ENCODE results near the gene C6orf132.

C6orf132 gene

DNA sequence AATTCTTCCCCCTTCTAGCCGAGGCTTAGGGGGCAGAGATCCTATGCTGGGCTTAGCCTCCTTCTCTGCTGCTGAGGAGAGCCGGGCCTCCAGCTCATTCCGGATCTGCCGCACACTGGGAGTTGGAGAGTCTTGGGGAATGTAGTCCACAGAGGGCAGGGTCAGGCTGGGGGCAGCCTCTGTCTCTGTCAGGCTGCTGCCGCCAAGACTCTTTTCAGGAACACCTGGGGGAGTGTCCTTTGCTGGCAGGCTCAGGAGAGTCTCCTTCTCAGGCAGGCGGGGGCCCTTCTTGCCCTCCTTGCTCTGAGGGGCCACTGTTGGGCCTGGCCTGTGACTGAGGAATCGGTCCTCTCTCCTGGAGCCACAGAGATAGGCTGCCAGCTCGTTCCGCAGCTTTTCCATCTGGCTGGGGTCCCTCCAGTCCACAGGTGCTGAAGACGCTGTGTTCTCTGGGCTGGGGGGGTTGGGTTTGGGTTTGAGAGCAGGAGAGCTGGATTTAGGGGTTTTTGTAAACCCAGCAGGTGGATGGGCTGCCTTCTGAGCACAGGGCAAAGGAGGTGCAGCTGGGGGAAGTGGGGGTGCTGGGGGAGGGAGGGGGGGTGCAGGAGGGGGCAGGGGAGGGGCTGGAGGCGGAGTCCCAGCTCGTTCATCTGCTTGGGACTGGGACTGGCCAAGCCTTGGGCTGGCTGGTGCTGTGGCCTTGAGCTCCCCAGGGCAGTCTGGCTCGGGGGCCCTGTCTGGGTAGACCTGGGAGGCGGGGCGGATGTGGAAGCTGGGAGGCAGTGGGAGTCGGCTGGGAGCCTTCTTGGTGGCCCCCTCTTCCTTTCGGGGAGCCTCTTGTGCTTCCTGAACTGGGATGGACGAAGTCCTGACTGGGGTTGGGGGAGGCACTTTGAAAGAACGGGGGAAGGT is 36.1 kb downstream of the C6orf132 start:
- peaks cover 0 to 5% (median 0%) of the 10 kb centered on the region in 5 donors for H3K9me3 ChIP-seq (ENCODE audit: control insufficient read depth in 5 of 5, low read length in 5 of 5)
- H3K27ac ChIP-seq (ENCODE audit: low read depth, low read length) = no peak overlapping the region
- peaks cover 0 to 11% (median 0%) of the 10 kb centered on the region in 5 donors for H3K27me3 ChIP-seq (ENCODE audit: control insufficient read depth in 5 of 5, insufficient read depth in 4 of 5, low read length in 5 of 5)
- H3K4me3 ChIP-seq (ENCODE audit: low read depth in 1 of 5, low read length in 5 of 5) = no peak overlapping the region
- no peaks in the 10 kb centered on the region for H3K36me3 ChIP-seq (ENCODE audit: control insufficient read depth in 5 of 5, insufficient read depth in 5 of 5, low read length in 5 of 5)
- peaks cover 0 to 21% (median 19%) of the 10 kb centered on the region in 5 donors for H3K4me1 ChIP-seq (ENCODE audit: control insufficient read depth in 5 of 5, insufficient read depth in 5 of 5, low read length in 5 of 5)
- H3K9ac ChIP-seq (ENCODE audit: low read length in 5 of 5) = no peak overlapping the region

GRCh38 chr6:42105709-42106108 is 36.7 kb downstream of the C6orf132 start:
- H3K4me3 ChIP-seq (ENCODE audit: low read depth in 1 of 5, low read length in 5 of 5) = no peak overlapping the region
- peaks cover 0 to 24% (median 19%) of the 10 kb centered on the region in 5 donors for H3K4me1 ChIP-seq (ENCODE audit: control insufficient read depth in 5 of 5, insufficient read depth in 5 of 5, low read length in 5 of 5)
- H3K27ac ChIP-seq (ENCODE audit: low read depth, low read length) = no peak overlapping the region
- peaks cover 0 to 4% (median 0%) of the 10 kb centered on the region in 5 donors for H3K9me3 ChIP-seq (ENCODE audit: control insufficient read depth in 5 of 5, low read length in 5 of 5)
- H3K27me3 ChIP-seq (ENCODE audit: control insufficient read depth in 5 of 5, insufficient read depth in 4 of 5, low read length in 5 of 5) = peaks cover 0 to 11% (median 0%) of the 10 kb centered on the region in 5 donors
- H3K9ac ChIP-seq (ENCODE audit: low read length in 5 of 5) = no peak overlapping the region
- H3K36me3 ChIP-seq (ENCODE audit: control insufficient read depth in 5 of 5, insufficient read depth in 5 of 5, low read length in 5 of 5) = no peaks in the 10 kb centered on the region

GRCh38 chr6:42105156-42105648 is 37.2 kb downstream of the C6orf132 start:
- Histone ChIP-seq H3K27me3 (ENCODE audit: control insufficient read depth in 5 of 5, insufficient read depth in 4 of 5, low read length in 5 of 5) (peaks cover 0 to 11% (median 0%) of the 10 kb centered on the region in 5 donors), H3K4me1 (ENCODE audit: control insufficient read depth in 5 of 5, insufficient read depth in 5 of 5, low read length in 5 of 5) (peaks cover 0 to 24% (median 19%) of the 10 kb centered on the region in 5 donors), H3K9me3 (ENCODE audit: control insufficient read depth in 5 of 5, low read length in 5 of 5) (no peaks in the 10 kb centered on the region), H3K36me3 (ENCODE audit: control insufficient read depth in 5 of 5, insufficient read depth in 5 of 5, low read length in 5 of 5) (no peaks in the 10 kb centered on the region), H3K9ac (ENCODE audit: low read length in 5 of 5) (peak overlapping the region in 2 of 5 donors; percentile 57 to 68), H3K27ac (ENCODE audit: low read depth, low read length) (no peak overlapping the region), H3K4me3 (ENCODE audit: low read depth in 1 of 5, low read length in 5 of 5) (peak overlapping the region in 2 of 5 donors; percentile 53 to 74)

DNA sequence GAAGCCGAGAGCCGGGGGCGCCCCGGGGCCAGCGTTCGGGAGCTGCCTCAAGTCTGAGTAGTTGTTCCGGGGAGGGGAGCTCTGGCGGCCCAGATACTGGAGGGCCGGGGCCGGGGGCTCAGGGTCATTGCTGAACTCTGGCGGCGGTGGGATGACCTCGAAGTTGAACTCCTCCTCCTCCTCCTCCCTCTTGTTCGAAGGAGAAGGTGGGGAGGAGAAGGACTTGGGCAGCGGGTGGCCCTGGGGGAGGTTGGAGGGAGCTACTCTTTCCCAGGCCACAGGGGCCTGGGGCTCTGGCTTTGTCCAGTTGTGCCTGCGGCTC is 37.7 kb downstream of the C6orf132 start:
- Histone ChIP-seq H3K4me3 (ENCODE audit: low read depth in 1 of 5, low read length in 5 of 5) (peak overlapping the region in 4 of 5 donors; percentile 53 to 74 (median 62)), H3K9me3 (ENCODE audit: control insufficient read depth in 5 of 5, low read length in 5 of 5) (no peaks in the 10 kb centered on the region), H3K27me3 (ENCODE audit: control insufficient read depth in 5 of 5, insufficient read depth in 4 of 5, low read length in 5 of 5) (peaks cover 0 to 11% (median 0%) of the 10 kb centered on the region in 5 donors), H3K9ac (ENCODE audit: low read length in 5 of 5) (peak overlapping the region in 3 of 5 donors; percentile 41 to 68 (median 57)), H3K36me3 (ENCODE audit: control insufficient read depth in 5 of 5, insufficient read depth in 5 of 5, low read length in 5 of 5) (no peaks in the 10 kb centered on the region), H3K27ac (ENCODE audit: low read depth, low read length) (no peak overlapping the region), H3K4me1 (ENCODE audit: control insufficient read depth in 5 of 5, insufficient read depth in 5 of 5, low read length in 5 of 5) (peaks cover 0 to 24% (median 19%) of the 10 kb centered on the region in 5 donors)

- Histone ChIP-seq H3K27me3 (ENCODE audit: control insufficient read depth in 5 of 5, insufficient read depth in 4 of 5, low read length in 5 of 5) (peaks cover 0 to 11% (median 0%) of the 10 kb centered on the region in 5 donors), H3K27ac (ENCODE audit: low read depth, low read length) (no peak overlapping the region), H3K9me3 (ENCODE audit: control insufficient read depth in 5 of 5, low read length in 5 of 5) (no peaks in the 10 kb centered on the region), H3K4me1 (ENCODE audit: control insufficient read depth in 5 of 5, insufficient read depth in 5 of 5, low read length in 5 of 5) (peaks cover 0 to 27% (median 19%) of the 10 kb centered on the region in 5 donors), H3K4me3 (ENCODE audit: low read depth in 1 of 5, low read length in 5 of 5) (peak overlapping the region; percentile 53 to 74 (median 61)), H3K36me3 (ENCODE audit: control insufficient read depth in 5 of 5, insufficient read depth in 5 of 5, low read length in 5 of 5) (no peaks in the 10 kb centered on the region), H3K9ac (ENCODE audit: low read length in 5 of 5) (peak overlapping the region in 4 of 5 donors; percentile 21 to 68 (median 49))
Observed at GRCh38 chr6:42104095-42104803, 38.2 kb downstream of the C6orf132 start.

- Histone ChIP-seq H3K9ac (ENCODE audit: low read length in 5 of 5) (peak overlapping the region in 4 of 5 donors; percentile 21 to 68 (median 49)), H3K4me3 (ENCODE audit: low read depth in 1 of 5, low read length in 5 of 5) (peak overlapping the region in 4 of 5 donors; percentile 53 to 74 (median 64)), H3K27ac (ENCODE audit: low read depth, low read length) (no peak overlapping the region), H3K4me1 (ENCODE audit: control insufficient read depth in 5 of 5, insufficient read depth in 5 of 5, low read length in 5 of 5) (peaks cover 0 to 30% (median 19%) of the 10 kb centered on the region in 5 donors), H3K36me3 (ENCODE audit: control insufficient read depth in 5 of 5, insufficient read depth in 5 of 5, low read length in 5 of 5) (no peaks in the 10 kb centered on the region), H3K9me3 (ENCODE audit: control insufficient read depth in 5 of 5, low read length in 5 of 5) (no peaks in the 10 kb centered on the region), H3K27me3 (ENCODE audit: control insufficient read depth in 5 of 5, insufficient read depth in 4 of 5, low read length in 5 of 5) (peaks cover 0 to 11% (median 0%) of the 10 kb centered on the region in 5 donors)
Observed at GRCh38 chr6:42103753-42104094, 38.7 kb downstream of the C6orf132 start.

GRCh38 chr6:42103216-42103615 is 39.2 kb downstream of the C6orf132 start:
- Histone ChIP-seq H3K4me1 (ENCODE audit: control insufficient read depth in 5 of 5, insufficient read depth in 5 of 5, low read length in 5 of 5) (peaks cover 0 to 30% (median 19%) of the 10 kb centered on the region in 5 donors), H3K36me3 (ENCODE audit: control insufficient read depth in 5 of 5, insufficient read depth in 5 of 5, low read length in 5 of 5) (no peaks in the 10 kb centered on the region), H3K27ac (ENCODE audit: low read depth, low read length) (no peak overlapping the region), H3K9me3 (ENCODE audit: control insufficient read depth in 5 of 5, low read length in 5 of 5) (no peaks in the 10 kb centered on the region), H3K4me3 (ENCODE audit: low read depth in 1 of 5, low read length in 5 of 5) (no peak overlapping the region), H3K9ac (ENCODE audit: low read length in 5 of 5) (peak overlapping the region in 1 of 5 donors; percentile 21), H3K27me3 (ENCODE audit: control insufficient read depth in 5 of 5, insufficient read depth in 4 of 5, low read length in 5 of 5) (peaks cover 0 to 7% (median 0%) of the 10 kb centered on the region in 5 donors)

DNA sequence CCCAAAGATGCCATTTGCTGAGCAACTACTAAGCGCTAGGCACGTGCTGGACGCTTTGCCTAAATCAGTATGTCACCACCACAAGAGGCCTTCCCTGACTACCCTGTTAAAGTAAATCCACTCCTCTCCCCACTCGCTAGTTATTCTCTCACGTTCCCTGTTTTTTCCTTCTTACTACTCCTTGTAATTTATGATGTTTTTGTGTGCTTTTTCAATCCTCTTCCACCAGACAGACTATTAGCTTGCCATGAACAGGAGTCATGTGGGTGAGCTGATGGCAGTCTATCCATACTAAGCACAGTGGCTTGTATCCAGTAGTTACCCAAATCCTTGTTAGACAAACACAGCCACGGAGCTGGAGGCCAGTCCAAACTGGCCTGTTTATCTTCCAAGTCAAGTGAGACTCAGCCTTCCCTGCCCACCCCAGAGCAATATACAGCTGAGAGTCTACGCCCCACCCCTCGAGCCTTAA is 41.2 kb downstream of the C6orf132 start:
- H3K27ac ChIP-seq (ENCODE audit: low read depth, low read length) = no peak overlapping the region
- peaks cover 0 to 30% (median 19%) of the 10 kb centered on the region in 5 donors for H3K4me1 ChIP-seq (ENCODE audit: control insufficient read depth in 5 of 5, insufficient read depth in 5 of 5, low read length in 5 of 5)
- no peaks in the 10 kb centered on the region for H3K9me3 ChIP-seq (ENCODE audit: control insufficient read depth in 5 of 5, low read length in 5 of 5)
- H3K27me3 ChIP-seq (ENCODE audit: control insufficient read depth in 5 of 5, insufficient read depth in 4 of 5, low read length in 5 of 5) = peaks cover 0 to 7% (median 0%) of the 10 kb centered on the region in 5 donors
- no peak overlapping the region for H3K9ac ChIP-seq (ENCODE audit: low read length in 5 of 5)
- H3K4me3 ChIP-seq (ENCODE audit: low read depth in 1 of 5, low read length in 5 of 5) = no peak overlapping the region
- H3K36me3 ChIP-seq (ENCODE audit: control insufficient read depth in 5 of 5, insufficient read depth in 5 of 5, low read length in 5 of 5) = no peaks in the 10 kb centered on the region

DNA sequence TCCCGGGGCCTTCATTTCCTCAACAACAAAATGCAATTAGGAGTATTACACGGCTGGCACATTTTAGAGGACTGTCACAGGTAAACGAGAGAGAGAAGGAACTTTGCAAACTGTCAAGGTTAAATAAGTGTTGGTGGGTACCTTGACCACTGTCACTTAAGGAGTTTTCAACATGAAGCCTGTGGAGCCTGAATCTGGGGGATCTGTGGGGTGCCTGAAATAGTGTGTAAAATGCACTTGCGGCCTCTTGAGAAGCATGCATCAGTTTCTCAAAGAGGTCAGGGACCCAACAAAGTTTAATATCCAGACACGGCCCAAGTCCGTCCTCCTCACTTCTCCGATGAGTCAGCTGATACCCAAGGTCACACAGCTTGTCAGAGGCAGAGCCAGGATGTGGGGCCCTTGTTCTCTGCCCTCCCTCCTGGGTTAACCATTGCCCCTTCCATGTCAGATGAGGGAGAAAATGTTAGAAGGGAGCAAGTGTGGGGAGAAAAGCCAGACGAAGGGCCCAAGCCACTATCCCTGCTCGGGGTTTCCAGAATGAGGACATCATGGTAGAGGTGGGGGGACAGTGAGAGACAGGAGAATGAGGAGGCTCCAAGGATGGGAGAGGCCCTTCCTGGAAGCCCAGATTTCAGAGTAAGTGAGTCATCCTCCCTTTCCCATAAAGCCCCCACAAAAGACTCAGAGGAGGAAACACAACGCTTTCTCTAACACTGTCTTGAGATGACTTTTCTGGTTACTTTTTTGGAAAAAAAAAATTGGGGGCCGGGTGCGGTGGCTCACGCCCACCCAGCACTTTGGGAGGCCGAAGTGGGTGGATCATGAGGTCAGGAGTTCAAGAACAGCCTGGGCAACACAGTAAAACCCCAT is 42.2 kb downstream of the C6orf132 start:
- no peak overlapping the region for H3K27ac ChIP-seq (ENCODE audit: low read depth, low read length)
- H3K9ac ChIP-seq (ENCODE audit: low read length in 5 of 5) = no peak overlapping the region
- H3K9me3 ChIP-seq (ENCODE audit: control insufficient read depth in 5 of 5, low read length in 5 of 5) = no peaks in the 10 kb centered on the region
- H3K4me1 ChIP-seq (ENCODE audit: control insufficient read depth in 5 of 5, insufficient read depth in 5 of 5, low read length in 5 of 5) = peaks cover 0 to 30% (median 19%) of the 10 kb centered on the region in 5 donors
- no peak overlapping the region for H3K4me3 ChIP-seq (ENCODE audit: low read depth in 1 of 5, low read length in 5 of 5)
- peaks cover 0 to under 1% (median 0%) of the 10 kb centered on the region in 5 donors for H3K27me3 ChIP-seq (ENCODE audit: control insufficient read depth in 5 of 5, insufficient read depth in 4 of 5, low read length in 5 of 5)
- no peaks in the 10 kb centered on the region for H3K36me3 ChIP-seq (ENCODE audit: control insufficient read depth in 5 of 5, insufficient read depth in 5 of 5, low read length in 5 of 5)

Data from subcutaneous abdominal adipose tissue (tissue), 5 donors.